OCI-LY3 (cell line): Measurements from ENCODE around the gene ELANE.

Source experiments
- CTCF ChIP-seq: fragments of 200-600, 300-600 bp; sonication (generic); IDR thresholded peaks from 2 replicates; pipeline ENCODE4 v1.5.1; 2014; ENCODE audit warnings: antibody characterized with exemption, low read length, low read depth
- EZH2phosphoT487 ChIP-seq: fragments of 200-600 bp; shearing (Covaris generic); IDR thresholded peaks from 2 replicates; pipeline ENCODE4 v1.6.1; 2018; ENCODE audit warnings: antibody characterized with exemption, mixed run types, low read depth

DNA sequence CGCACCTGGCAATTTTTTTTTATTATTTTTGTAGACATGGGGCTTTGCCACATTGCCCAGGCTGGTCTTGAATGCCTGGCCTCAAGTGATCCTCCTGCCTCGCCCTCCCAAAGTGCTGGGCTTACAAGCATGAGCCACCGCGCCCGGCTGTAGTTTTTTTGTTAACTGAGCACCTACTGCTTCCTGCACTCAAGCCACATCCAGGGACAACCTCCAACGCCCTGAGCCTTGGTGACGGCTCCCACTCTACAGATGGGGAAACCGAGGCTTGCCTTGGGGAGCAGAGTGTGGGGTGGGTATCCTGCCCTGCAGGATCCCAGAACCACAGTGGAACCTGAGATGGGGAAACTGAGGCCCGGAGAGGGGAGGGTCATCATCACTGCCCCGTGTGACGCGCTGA, 3.0 kb downstream of the ELANE start:
- TF ChIP-seq CTCF (no peak), EZH2phosphoT487 (no peak)
